Caco-2 (cell line): ENCODE results near the gene DTNB. TPM values are rescaled to one million over a fixed set of nuclear protein-coding genes. Genes with fewer than 3 reads are reported as not detected.
"Not testable (repeated sequence)": the region's sequence is repeated elsewhere in the genome, so short reads cannot be mapped to it uniquely, and the experiment has no call there.

Source experiments
- BruUV-seq: library from RNA; stranded (reverse); fragments of 400-500 nt; replicated peaks from 2 replicates; lab custom pipeline; 2021; lab: Mats Ljungman, UMichigan
- CTCF ChIA-PET: fragments of 300-600 bp; sonication (Branson Sonifier 250); formaldehyde crosslinking; loops from one replicate; lab custom pipeline; 2022; ENCODE audit warnings: antibody characterized with exemption; lab: Charles Lee
- POLR2A ChIA-PET: fragments of 300-600 bp; sonication (Branson Sonifier 250); formaldehyde crosslinking; loops from one replicate; lab custom pipeline; 2022; ENCODE audit warnings: antibody characterized with exemption; lab: Charles Lee
- DNase-seq, 2 experiments: peaks; one replicate each; pipeline versions ENCODE4 v3.0.0 to v3.0.0-alpha.2; 2020 to 2022
- H3K27me3 ChIP-seq: replicated peaks from 2 replicates; pipeline ENCODE4 v1.6.0; 2011; ENCODE audit warnings: low read length; ENCODE audit not compliant: control insufficient read depth, insufficient read depth
- H3K36me3 ChIP-seq: 2 replicates; pipeline ENCODE4 v1.5.1; 2011; ENCODE audit warnings: low read length; ENCODE audit not compliant: control insufficient read depth, insufficient read depth
- H3K4me1 ChIP-seq: fragments of 250-450 bp; sonication (Bioruptor Pico); 2 replicates; pipeline ENCODE4 v1.5.1; 2020; ENCODE audit warnings: mild to moderate bottlenecking
- H3K4me3 ChIP-seq: 2 replicates; pipeline ENCODE4 v1.5.1; 2011; ENCODE audit warnings: low read depth, mild to moderate bottlenecking, control low read depth, low read length
- H3K9me3 ChIP-seq: fragments of 250-450 bp; sonication (Bioruptor Pico); 2 replicates; pipeline ENCODE4 v1.5.1; 2020; ENCODE audit warnings: mild to moderate bottlenecking, moderate library complexity
- H3K27ac Mint-ChIP-seq: one replicate; pipeline ENCODE4 v1.8.0; 2022; ENCODE audit warnings: mixed read lengths; ENCODE audit not compliant: unreplicated experiment
- H3K27me3 Mint-ChIP-seq: one replicate; pipeline ENCODE4 v1.8.0; 2022; ENCODE audit warnings: mixed read lengths; ENCODE audit not compliant: insufficient read depth, unreplicated experiment
- H3K36me3 Mint-ChIP-seq: one replicate; pipeline ENCODE4 v1.8.0; 2022; ENCODE audit warnings: mild to moderate bottlenecking, mixed read lengths; ENCODE audit not compliant: insufficient read depth, unreplicated experiment
- H3K4me1 Mint-ChIP-seq: one replicate; pipeline ENCODE4 v1.8.0; 2022; ENCODE audit warnings: low read depth, mixed read lengths; ENCODE audit not compliant: unreplicated experiment
- H3K4me3 Mint-ChIP-seq: one replicate; pipeline ENCODE4 v1.8.0; 2022; ENCODE audit warnings: mild to moderate bottlenecking, moderate library complexity, mixed read lengths; ENCODE audit not compliant: unreplicated experiment
- H3K9me3 Mint-ChIP-seq: one replicate; pipeline ENCODE4 v1.8.0; 2022; ENCODE audit warnings: mixed read lengths; ENCODE audit not compliant: unreplicated experiment
- CTCF ChIP-seq, 2 experiments: fragments of 200-600 bp in 1 of 2; IDR thresholded peaks; 1 replicate in 1 of 2; 2 replicates in 1 of 2; pipeline versions ENCODE4 v1.5.1 to v1.8.0; 2011 to 2022; ENCODE audit warnings: antibody characterized with exemption in 1 of 2, control low read depth in 1 of 2, inconsistent platforms in 1 of 2, low read depth in 1 of 2, low read length in 1 of 2, mild to moderate bottlenecking in 1 of 2, moderate library complexity in 1 of 2; ENCODE audit not compliant: insufficient read depth in 1 of 2, severe bottlenecking in 1 of 2, unreplicated experiment in 1 of 2
- intact Hi-C: fragments of 100-400 bp; cut with micrococcal nuclease; formaldehyde crosslinking; loops from one replicate; pipeline ENCODE4 v1.10.0; 2022; ENCODE audit not compliant: unreplicated experiment
- total RNA-seq: library from RNA; stranded (reverse); gene quantifications from 2 replicates; pipeline ENCODE4 v1.2.3, GENCODE V29; 2022

The DTNB gene
- total RNA-seq, 1 experiment from 2014 or later, result 50.4 TPM

- ChIA-PET CTCF (interaction anchor here (1.0 kb wide), 1 partner anchor 56 kb away, joined by 3 read pairs; no protein-coding TSS in a partner anchor), POLR2A (no interaction called here)
- Mint-ChIP-seq H3K9me3 (peaks cover 9% of the 10 kb centered on the region), H3K4me3 (no peak overlapping the region), H3K27me3 (no peaks in the 10 kb centered on the region), H3K27ac (no peak overlapping the region), H3K36me3 (peaks cover 5% of the 10 kb centered on the region), H3K4me1 (peaks cover 7% of the 10 kb centered on the region)
- no peaks in the 10 kb centered on the region for H3K36me3 ChIP-seq
- no peak for TF ChIP-seq CTCF (IDR thresholded peaks at IDR 0.05; ENCODE audit: insufficient read depth in 1 of 2, low read depth in 1 of 2, low read length in 1 of 2, severe bottlenecking in 1 of 2, unreplicated experiment in 1 of 2)
- intact Hi-C loops, result no loop called here
- no peak overlapping the region for H3K4me3 ChIP-seq
- H3K9me3 ChIP-seq, result no peaks in the 10 kb centered on the region
- no TSS peak for BruUV-seq
- H3K27me3 ChIP-seq, result no peaks in the 10 kb centered on the region
- DNase-seq, result no peak
- H3K4me1 ChIP-seq, result peaks cover 10% of the 10 kb centered on the region; the same call in 1 of the 2 replicates
These were observed 255.5 kb downstream of the DTNB start for GRCh38 chr2:25417715-25418369.

DNA sequence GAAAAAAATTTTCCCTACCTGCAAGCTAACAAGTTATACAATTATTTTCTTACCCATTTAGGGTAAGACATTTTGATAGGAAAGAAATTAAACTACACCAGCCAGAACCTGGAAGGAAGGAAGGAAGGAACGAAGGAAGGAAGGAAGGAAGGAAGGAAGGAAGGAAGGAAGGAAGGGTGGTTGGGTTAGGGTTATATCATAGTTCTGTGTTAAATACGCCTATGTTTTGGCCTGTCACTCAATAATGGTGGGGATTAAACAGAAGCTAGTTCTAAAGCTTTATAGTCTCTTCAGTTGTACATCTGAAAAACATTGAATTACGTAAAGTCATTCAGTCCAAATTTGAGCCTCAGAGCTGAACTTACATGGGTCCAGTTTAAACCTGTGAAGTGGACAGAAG lies 256.7 kb downstream of the DTNB start:
- no peaks in the 10 kb centered on the region for H3K9me3 ChIP-seq
- no peaks in the 10 kb centered on the region for H3K27me3 ChIP-seq
- intact Hi-C loops, result no loop called here
- Mint-ChIP-seq H3K36me3 (peaks cover 5% of the 10 kb centered on the region), H3K9me3 (peaks cover 9% of the 10 kb centered on the region), H3K4me1 (peaks cover 3% of the 10 kb centered on the region), H3K27me3 (no peaks in the 10 kb centered on the region), H3K27ac (no peak overlapping the region), H3K4me3 (no peak overlapping the region)
- ChIA-PET CTCF (no interaction called here), POLR2A (no interaction called here)
- no TSS peak for BruUV-seq
- H3K36me3 ChIP-seq, result no peaks in the 10 kb centered on the region
- DNase-seq, result no peak
- no peak for TF ChIP-seq CTCF (IDR thresholded peaks at IDR 0.05; ENCODE audit: insufficient read depth in 1 of 2, low read depth in 1 of 2, low read length in 1 of 2, severe bottlenecking in 1 of 2, unreplicated experiment in 1 of 2)
- H3K4me3 ChIP-seq, result no peak overlapping the region
- peaks cover 8% of the 10 kb centered on the region; the same call in 1 of the 2 replicates for H3K4me1 ChIP-seq

GRCh38 chr2:25414781-25415180 lies 258.6 kb downstream of the DTNB start:
- intact Hi-C loops, result no loop called here
- Histone ChIP-seq H3K36me3 (no peaks in the 10 kb centered on the region), H3K4me1 (no peaks in the 10 kb centered on the region), H3K4me3 (no peak overlapping the region), H3K27me3 (no peaks in the 10 kb centered on the region), H3K9me3 (no peaks in the 10 kb centered on the region)
- Mint-ChIP-seq H3K4me1 (no peaks in the 10 kb centered on the region), H3K36me3 (no peaks in the 10 kb centered on the region), H3K27me3 (no peaks in the 10 kb centered on the region), H3K9me3 (peaks cover 9% of the 10 kb centered on the region), H3K4me3 (no peak overlapping the region), H3K27ac (no peak overlapping the region)
- ChIA-PET POLR2A (no interaction called here), CTCF (interaction anchor here (0.6 kb wide), 1 partner anchor 461 kb away, joined by 3 read pairs; no protein-coding TSS in a partner anchor)
- TF ChIP-seq CTCF (IDR thresholded peaks at IDR 0.05; ENCODE audit: insufficient read depth in 1 of 2, low read depth in 1 of 2, low read length in 1 of 2, severe bottlenecking in 1 of 2, unreplicated experiment in 1 of 2), result no peak
- DNase-seq, result no peak
- BruUV-seq, result no TSS peak

DNA sequence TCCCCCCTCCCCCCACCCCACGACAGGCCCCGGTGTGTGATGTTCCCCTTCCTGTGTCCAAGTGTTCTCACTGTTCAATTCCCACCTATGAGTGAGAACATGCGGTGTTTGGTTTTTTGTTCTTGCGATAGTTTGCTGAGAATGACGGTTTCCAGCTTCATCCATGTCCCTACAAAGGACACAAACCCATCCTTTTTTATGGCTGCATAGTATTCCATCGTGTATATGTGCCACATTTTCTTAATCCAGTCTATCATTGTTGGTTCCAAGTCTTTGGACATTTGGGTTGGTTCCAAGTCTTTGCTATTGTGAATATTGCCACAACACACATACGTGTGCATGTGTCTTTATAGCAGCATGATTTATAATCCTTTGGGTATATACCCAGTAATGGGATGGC lies 260.0 kb downstream of the DTNB start:
- CTCF ChIA-PET, H3K36me3 ChIP-seq, DNase-seq, H3K4me1 Mint-ChIP-seq, H3K27me3 Mint-ChIP-seq, H3K36me3 Mint-ChIP-seq, H3K27me3 ChIP-seq, H3K9me3 Mint-ChIP-seq, H3K4me3 Mint-ChIP-seq, intact Hi-C loops, H3K4me1 ChIP-seq, BruUV-seq, POLR2A ChIA-PET, H3K9me3 ChIP-seq, H3K27ac Mint-ChIP-seq, H3K4me3 ChIP-seq: not testable (repeated sequence)
